NCI-H146 treated with DMSO at 0.1 percent for 48 hours (cell line): ENCODE results near the gene ASMT.
"Not testable (repeated sequence)": the region's sequence is repeated elsewhere in the genome, so short reads cannot be mapped to it uniquely, and the experiment has no call there.

Experiments used
- DNase-seq: peaks from one replicate; lab custom pipeline; 2025; ENCODE audit not compliant: unreplicated experiment; lab: John Stamatoyannopoulos, UW

ASMT gene

GRCh38 chrX:1614927-1615326 is at the start of gene ASMT:
Gene ASMT, plus strand, starts transcription at chrX:1615059. Its CDS starts 141 bp downstream, at chrX:1615200.
- no peak for DNase-seq

GRCh38 chrX:1574181-1574580 is 40.7 kb upstream of the ASMT start:
- not testable (repeated sequence) for DNase-seq

- no peak for DNase-seq
Observed at GRCh38 chrX:1576201-1576992, 38.5 kb upstream of the ASMT start.

- DNase-seq: no peak
Observed at GRCh38 chrX:1577845-1578244, 37.0 kb upstream of the ASMT start.

GRCh38 chrX:1578511-1579173 is 36.2 kb upstream of the ASMT start:
- DNase-seq: no peak

GRCh38 chrX:1581132-1581531 is 33.7 kb upstream of the ASMT start:
- DNase-seq: no peak

- no peak for DNase-seq
Observed at GRCh38 chrX:1582686-1583437, 32.0 kb upstream of the ASMT start.

GRCh38 chrX:1584237-1585011 is 30.4 kb upstream of the ASMT start:
- DNase-seq: no peak

GRCh38 chrX:1587161-1587560 is 27.7 kb upstream of the ASMT start:
- no peak for DNase-seq

GRCh38 chrX:1589356-1590130 is 25.3 kb upstream of the ASMT start:
- no peak for DNase-seq

GRCh38 chrX:1591102-1591862 is 23.6 kb upstream of the ASMT start, which contains the start of gene AKAP17A:
Gene AKAP17A, plus strand, starts transcription at chrX:1591604. Its CDS starts 1,859 bp downstream, at chrX:1593463.
- peak; percentile 76 for DNase-seq

GRCh38 chrX:1591863-1592469 is 22.9 kb upstream of the ASMT start:
- no peak for DNase-seq

- no peak for DNase-seq
Observed at GRCh38 chrX:1592470-1593142, 22.3 kb upstream of the ASMT start.

- no peak for DNase-seq
Observed at GRCh38 chrX:1593286-1594271, 21.3 kb upstream of the ASMT start.

GRCh38 chrX:1595711-1596060 is 19.2 kb upstream of the ASMT start:
- DNase-seq: no peak

- DNase-seq: no peak
Observed at GRCh38 chrX:1596676-1597344, 18.0 kb upstream of the ASMT start.
